Fibroblast of peridontal ligament (primary cell): ENCODE results near the gene SH3D21.

Experiments
- DNase-seq: peaks from one replicate; pipeline ENCODE4 v3.0.0-alpha.2; 2010; ENCODE audit errors: extremely low read depth

The SH3D21 gene

DNA sequence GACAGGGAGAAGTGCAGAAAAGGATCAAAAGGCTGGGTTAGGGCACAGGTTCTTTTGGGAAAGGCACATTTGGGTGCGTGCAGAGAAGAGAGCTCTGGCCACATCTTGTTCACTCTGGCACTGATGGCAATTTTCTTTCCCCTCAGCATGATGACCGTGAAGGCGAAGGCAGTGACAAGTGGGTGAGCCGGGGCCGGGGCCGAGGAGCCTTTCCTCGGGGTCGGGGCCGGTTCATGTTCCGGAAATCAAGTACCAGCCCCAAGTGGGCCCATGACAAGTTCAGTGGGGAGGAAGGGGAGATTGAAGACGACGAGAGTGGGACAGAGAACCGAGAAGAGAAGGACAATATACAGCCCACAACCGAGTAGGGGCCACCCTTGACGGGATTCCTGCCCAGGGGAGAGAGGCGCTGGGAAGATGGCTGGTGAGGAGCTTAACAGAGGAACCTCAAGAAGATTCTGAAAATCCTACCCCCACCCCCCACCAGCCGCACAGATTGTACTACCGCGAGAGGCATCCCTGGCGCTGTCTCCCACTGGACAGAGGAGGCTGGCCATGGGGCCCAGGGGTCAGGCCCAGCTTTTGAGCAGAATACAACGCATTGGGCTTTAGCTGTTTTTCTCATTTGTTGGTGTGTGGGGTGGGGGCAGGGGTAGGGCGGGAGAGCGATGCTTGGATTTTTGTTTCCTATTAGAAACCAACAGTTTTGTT lies 2.4 kb upstream of the SH3D21 start:
- no peak for DNase-seq

DNA sequence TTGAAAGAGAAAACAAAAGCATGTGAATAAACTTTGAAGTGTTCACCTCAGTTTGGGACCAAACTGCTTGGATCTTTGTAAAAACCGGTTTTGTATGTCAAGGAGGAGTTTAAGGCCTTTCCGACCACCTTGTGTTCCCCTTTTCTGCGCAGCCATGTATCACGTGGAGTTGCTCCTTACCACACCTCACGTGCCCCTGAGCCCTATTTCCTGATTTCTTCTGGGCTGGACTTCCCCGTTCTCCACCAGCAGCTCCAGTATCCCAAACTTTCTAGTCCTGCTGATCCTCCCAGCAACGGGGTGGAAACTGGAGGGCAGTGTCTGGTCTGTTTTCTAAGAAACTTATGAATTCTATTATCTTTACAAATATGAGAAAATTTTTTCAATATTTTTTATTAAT lies 1.6 kb upstream of the SH3D21 start:
- DNase-seq, result no peak

DNA sequence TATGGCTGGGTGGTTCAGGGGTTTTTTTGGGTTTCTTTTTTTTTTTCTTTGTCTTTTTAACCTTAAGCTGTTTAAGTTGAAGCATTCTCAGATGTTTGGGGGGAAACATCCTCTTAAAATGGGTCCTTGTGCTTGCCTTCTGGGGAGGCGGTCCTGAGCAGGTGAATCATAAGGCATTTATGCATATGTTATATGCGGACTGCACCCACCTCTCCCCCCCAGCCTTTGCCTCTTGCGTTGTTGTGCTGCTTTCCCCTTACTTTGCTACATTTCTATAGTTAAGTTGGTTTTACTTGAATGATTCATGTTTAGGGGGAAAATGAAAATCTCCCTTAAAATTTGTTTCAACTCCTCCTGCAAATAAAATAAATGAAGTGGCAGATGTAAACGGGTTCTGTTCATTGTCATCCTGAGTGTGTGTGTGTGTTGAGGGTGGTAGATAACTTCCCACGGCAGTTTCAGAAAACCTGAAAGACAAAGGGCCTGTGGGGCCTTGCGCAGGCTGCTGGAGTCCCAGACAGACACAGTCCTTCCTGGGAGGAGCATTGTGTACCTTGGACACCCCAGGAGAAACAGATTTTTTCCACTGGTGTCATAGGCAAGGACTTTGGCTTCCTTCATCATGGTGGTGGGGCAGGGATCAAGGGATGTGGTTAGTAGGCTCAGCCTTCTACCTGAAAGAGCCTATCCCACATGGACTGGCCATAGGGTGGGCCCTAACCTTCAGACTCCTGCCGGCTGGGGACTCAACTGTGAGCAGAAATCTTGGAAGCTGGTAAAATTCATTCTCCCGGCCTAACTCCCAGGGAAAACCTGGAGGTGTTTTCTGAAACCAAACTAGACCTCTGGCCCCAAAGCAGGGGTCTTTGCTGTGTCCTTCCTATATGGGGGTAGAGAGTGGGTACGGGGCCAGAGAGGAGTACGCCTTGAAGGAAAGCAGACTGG lies 926 bp upstream of the SH3D21 start:
- no peak for DNase-seq

DNA sequence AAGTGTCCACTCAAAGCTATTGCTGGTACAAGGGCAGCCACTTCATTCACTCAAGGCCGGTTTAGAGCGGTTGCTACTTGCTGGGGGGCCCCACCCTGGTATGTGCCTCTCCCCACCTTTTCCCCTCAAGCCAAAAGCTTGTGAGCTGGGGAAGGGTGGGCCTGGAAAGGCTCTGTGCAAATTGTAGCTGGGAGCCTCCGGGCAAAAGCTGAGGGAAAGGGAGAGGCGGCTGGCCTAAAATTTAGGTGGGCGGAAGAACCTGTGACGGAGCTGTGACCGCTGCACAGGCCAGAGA lies 306 bp upstream of the SH3D21 start:
- DNase-seq, result no peak

DNA sequence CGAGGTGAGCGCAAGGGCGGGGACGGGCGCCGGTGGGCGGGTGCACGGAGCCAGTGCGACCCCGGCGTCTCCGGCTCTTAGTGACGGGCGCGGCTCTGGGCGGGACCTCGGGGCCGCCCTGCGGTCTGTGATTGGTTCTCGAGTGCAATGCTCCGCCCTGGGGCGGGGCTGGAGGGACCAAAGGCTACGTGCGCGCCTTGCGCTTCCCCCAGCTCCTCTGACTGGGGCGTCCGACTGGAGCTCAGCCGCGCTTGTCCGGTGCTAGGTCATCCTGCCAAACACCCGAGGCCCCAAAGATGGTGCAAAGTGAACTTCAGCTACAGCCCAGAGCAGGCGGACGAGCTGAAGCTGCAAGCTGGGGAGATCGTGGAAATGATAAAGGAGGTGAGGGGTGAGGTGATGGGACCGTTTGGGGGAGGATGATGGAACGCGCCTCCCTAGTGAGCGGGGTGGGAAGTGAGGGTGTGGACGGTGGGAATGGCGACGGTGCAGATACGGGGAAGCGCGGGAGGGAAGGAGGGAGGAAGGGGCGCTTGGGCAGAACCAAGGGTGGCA lies 811 bp downstream of the SH3D21 start:
- peak; percentile 81 for DNase-seq

DNA sequence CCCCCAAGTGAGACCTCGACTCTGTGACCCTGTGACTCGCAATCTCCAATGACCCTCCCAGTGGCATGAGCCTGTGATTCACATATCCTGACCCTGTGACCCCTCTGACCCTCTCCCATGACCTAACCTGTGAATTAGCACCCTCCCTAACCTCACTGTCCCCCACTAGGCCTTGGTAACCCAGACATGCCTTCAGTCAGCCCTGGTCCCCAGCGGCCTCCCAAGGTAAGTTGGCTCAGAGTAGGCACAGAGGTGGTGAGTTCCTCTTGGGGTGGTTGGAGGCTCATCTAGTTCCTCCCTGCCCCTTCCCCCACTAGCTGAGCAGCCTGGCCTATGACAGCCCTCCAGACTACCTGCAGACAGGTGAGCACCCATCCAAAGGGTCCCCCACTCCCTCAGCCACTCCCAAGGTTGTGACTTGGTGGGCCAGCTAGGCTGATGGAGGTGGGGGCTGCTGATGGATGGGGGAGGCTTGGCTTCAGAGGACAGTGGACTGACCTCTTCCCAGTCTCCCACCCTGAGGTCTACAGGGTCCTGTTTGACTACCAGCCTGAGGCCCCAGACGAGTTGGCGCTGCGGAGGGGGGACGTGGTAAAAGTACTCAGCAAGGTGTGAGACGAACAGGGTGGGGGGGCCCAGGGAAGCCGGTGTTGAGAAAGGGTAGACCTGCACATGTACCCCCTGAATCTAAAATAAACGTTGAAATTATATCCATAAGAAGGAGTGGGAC lies 1.6 kb downstream of the SH3D21 start:
- no peak for DNase-seq

DNA sequence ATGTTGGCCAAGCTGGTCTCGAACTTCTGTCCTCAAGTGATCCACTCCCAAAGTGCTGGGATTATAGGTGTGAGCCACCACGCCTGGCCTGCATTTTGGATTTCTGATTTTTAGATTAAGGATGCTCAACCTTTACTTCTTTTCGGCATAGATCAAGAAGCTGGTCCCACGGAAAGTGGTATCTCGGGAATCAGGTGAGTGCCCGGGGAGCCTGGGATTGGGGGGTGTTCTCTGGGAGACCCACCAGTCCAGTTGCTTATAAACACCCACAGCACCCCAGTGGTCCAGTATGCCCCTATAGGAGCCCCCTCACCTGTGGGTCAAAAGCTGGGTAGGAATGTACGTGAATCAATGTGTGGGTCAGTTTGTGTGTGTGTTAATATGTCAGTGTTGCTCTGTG lies 3.2 kb downstream of the SH3D21 start:
- no peak for DNase-seq

DNA sequence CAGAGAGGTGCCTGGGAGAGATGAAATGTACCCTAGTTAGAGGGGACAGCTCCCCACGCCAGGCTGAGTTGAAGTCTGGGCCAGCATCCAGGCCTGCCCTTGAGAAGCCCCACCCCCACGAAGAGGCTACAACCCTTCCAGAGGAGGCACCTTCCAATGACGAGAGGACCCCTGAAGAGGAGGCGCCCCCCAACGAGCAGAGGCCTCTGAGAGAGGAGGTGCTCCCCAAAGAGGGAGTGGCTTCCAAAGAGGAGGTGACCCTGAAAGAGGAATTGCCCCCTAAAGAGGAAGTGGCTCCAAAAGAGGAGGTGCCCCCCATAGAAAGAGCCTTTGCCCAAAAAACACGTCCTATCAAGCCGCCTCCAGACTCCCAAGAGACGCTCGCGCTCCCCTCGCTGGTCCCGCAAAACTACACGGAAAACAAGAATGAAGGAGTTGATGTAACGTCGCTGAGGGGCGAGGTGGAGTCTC lies 14.2 kb downstream of the SH3D21 start:
- no peak for DNase-seq

DNA sequence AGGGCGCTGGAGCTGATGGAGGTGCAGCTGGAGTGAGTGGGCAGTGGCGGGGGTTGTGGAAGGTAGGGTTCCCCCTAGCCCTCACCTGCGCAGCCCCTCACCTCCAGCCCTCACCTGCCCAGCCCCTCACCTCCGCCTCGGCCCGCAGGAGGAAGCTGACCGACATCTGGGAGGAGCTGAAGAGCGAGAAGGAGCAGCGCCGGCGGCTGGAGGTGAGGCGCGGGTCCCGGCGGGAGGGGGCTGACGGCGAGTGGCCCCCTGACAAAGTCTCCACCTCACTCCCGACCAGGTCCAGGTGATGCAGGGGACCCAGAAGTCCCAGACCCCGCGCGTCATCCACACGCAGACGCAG lies 14.6 kb downstream of the SH3D21 start:
- DNase-seq, result no peak

DNA sequence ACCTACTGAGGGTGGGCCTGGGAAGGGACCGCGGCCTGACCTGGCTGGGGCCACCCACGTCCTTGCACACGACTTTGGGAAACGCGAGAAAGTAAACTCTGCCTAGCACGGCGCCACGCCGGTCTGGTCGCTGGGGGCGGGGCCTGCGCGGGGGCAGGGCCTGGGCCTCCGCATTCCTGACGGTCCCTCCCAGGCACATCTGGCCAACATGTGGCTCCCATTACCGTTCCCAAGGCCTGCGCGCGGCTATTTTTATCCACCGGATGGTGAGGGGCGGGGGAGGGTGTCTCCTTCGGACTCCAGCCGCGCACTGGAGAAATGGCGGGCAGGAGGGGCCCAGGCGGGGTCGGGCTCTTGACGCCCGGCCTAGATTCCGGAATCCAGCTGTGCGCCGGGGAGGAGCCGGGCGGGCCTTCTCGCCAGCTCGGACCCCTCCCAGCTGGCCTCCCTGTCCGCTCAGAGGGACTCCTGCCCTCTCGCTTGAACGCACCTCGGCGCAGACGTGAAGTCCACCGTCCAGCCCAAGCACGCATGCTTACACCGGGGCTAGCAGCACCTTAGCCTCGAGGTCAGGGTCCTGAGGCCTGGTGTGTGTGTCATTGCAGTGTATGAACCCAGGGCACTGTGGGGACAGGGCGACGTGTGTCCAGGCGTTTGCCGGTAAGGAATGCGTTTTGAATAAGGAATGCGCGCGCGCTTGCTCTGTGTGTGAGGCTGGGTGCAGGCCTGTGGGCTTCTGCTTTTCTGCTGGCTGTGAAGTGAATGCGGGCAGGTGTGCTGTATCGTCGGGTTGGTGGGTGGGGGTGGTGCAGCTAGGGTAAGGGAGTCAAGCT lies 15.2 kb downstream of the SH3D21 start:
- peak; percentile 86 for DNase-seq

DNA sequence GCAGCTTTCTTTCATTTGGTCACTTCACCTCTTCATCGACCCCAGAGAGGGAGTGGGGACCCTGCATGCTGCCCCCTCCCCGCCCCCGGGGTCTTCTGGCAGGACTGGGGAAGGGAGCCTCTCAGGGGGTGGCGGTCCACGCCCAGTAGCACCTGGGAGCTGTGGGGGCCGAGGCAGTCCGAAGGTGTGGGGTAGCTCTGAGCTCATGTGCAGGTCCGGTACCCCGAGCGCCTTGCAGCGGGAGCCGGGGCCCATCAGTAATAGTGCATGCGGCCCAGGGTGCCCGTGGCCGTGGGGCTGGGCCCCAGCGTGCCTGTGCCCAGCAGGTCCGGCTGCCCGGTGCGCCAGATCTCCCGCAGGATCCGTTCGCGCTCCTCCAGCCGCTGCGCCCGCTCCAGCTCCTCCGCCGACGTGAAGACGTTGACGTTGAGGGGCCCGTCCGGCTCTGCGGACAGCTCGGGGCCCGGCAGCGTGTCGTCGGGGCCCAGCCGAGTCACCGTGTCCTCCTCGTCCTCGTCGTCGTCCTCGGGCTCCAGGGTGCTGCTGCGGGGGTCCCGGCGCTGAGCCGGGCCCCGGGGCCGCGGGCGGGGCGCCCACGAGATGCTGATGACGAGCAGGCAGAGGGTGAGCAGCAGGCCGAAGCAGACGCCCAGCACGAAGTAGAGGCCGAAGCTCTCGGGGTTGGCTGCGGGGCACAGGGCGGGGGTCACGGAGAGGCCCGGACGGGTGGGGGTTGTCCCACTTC lies 16.0 kb downstream of the SH3D21 start:
- no peak for DNase-seq

DNA sequence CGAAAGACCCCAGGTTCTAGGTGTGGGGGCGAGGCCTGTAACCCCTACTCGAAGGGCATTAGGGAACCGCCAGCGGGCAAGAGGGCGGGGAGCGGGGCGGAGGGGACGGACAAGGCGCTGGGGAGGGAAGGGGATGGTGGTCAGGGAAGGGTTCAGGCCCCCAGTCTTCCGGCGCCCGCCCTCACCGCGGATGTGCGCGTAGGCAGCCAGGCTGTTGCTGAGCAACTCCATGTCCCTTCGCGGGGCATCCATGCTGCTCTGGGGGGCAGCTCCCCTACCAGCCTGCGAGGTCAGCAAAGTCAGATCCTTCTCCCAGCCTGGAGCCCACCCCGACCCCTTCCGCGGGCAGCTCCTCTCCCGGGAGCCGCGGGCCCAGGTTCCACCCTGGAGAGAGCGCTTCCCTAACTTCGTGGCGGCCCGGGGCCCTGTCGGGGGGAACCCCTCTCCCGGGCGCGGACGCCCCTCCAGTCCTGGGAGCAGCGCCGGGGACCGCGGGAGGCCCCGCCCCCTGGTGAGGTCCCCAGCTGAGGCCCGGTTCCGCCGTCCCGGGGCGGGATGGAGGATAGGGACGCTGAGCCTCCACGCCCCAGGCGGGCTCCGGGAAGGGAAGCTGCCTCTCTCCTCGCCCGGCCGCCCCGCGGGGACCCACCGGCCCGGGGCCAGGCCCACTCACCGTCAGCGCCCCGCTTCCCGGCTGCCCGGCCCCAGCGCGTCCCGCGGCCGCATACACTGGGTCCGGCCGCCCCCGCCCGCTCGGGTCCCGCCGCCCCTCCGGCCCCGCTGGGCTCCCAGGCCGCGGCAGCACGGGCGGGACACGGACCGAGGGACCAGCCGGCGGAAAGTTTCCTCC lies 16.8 kb downstream of the SH3D21 start:
- DNase-seq, result peak; percentile 48

DNA sequence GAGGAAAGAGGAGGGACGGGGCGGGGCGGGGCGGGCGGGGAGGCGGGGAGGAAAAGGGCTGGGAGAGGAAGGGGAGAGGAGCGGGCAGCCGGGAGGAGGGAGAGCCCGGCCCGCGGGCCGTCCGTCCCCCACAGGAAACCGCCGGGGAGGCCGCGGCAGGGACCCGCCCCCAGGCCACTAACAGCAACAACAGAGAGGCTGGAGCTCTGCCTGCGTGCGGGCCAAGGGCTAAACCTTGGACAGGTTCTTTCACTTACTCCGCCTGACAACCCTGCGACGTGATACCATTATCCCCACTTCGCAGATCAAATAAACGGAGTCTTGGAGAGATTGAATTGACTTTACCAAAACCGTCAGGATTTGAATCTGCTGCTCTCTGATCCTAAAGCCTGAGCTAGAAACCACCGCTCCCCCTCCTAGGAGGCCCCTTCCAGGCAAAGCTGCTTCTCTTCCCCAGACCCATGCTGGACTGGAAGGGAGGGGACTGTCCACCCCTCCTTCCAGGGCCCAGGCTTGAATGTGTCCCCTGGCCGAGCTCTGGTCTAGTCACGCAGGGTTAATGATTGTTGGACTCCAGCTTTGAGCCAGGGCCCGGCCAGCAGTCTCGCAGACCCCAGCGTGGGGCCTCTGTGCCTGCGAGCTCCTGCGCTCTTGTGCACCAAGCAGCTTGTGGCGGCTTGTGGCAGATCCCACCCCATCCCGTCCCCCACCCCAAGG lies 17.6 kb downstream of the SH3D21 start, which contains the start of gene EVA1B:
Gene EVA1B, minus strand, starts transcription at position 10 of the 717 bp plus-strand sequence. CDS start 608 bp downstream, outside the sequence.
- peak; percentile 63 for DNase-seq

DNA sequence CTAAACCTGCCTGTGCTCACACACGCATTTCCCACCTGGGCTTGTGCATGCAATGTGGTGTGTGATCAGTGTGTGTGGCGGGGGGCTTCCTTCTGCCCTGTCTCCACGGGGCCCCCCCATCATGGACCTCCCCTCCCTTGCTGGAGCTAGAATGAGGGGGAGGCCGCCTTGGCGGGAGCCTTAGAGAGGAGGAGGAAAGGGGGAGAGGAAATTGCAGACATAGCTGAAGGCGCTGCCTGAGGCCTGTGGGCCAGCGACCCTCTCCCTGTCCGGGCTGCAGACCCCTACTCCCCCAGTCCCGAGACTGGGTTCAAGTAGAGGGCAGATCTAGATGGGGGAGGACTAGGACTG lies 18.2 kb downstream of the SH3D21 start:
- DNase-seq, result no peak

DNA sequence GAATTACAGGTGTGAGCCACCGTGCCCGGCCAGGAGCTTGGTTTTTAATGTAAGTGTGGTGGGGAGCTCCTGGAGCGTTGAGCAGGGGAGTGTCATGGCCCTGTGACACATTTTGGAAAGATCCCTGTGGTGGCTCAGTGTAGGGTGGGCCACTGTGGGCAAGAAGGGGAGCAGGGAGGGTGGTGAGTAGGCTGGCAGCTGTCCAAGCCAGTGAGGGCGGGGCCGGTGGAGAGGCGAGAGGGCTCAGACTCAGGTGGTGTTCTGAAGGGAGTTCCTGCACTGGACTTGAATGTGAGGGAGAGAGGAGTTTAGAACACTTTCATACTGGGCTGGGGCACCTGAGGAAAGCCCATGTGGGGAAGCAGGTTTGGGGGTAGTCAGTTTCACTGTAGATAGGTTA lies 20.3 kb downstream of the SH3D21 start:
- no peak for DNase-seq

DNA sequence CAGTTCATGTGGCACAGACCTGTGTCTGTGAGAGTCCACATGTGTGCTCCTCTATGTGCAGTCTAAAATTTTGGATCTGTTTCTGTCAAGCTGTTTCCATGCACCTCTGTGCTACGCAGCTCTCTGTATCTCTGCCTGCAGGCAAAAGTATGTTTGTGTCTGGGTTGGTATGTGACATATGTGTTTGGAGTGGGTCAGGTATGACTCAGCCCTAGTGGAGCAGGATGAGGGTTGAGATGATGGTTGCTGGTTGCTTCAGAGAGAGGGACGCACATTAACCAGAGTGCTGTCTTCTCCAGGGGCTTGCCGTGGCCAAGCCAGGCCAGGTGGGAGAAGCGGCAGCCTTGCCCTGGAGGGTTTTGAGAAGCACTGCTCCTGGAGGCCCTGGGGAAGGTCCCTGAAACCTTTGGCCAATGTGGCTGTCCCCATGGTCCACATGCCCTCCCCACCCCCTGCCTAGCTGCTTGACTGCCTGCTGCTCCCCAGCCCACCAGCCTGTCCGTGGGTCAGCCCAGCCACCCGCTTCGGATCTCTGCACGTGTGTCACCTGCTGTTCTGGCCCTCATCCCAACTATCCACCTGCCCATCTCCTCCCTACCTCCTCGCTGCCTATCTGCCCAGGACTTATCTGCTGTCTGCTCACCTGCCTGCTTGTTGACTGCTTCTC lies 21.4 kb downstream of the SH3D21 start:
- DNase-seq, result peak; percentile 36

DNA sequence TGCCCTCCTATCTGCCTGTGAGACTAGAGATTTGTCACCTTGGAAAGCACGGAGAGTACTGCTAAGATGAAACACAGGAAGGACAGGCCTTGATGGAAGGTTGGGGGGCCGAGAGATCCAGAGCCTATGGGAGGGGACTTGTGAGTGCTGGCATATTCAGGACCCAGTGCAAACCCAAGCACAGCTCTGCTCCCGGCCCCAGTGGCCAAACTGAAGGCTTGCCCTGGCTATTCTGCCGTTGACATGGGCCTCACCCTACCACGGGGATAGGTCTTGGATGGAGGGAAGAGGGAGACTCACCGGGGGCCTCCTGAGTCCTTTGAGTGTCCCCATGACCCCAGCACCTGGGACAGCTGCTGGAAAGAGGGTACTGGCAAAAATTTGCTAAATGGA lies 21.9 kb downstream of the SH3D21 start:
- no peak for DNase-seq

DNA sequence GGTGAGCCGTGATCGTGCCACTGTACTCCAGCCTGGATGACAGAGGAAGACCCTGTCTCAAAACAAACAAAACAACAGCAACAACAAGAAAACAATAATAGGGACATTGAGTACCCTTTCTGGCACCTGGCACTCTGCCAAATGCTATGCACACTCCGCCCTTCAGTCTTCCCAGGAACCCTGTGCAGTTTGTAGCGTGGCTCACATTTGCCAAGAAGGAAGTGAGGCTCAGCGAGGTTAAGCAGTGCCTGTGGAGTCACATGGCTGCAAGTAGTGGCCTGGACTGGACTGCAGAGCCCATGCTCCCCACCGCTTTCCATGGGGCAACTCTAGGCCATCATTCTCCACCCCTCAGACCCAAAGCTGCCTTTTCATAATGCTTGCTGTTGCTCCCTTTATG lies 22.5 kb downstream of the SH3D21 start:
- no peak for DNase-seq

DNA sequence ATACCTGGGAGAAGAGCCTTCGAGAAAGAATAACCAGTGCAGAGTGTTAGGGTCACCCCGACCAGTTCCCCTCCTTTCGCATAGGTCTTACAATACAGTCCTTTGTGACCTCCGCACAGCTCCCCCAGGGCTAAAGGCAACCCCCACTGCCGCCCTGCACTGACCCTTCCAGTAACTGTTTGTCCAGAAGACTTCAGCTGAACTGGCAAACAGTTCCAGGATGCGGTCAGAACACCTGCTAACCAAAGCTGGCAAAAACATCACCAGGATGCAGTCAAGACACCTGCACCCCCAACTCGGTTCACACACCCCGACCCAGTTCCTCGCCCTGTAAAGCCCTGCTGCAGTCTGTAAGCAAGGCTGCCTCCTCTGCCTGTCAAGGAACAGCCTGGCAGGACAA lies 23.6 kb downstream of the SH3D21 start:
- DNase-seq, result no peak
